ENCODE results near the gene ADM5. TPM values are rescaled to one million over a fixed set of nuclear protein-coding genes. Genes with fewer than 3 reads are reported as not detected.
A peak's percentile ranks its signal among the peaks of the same experiment; 100 is the strongest.

The ADM5 gene
- total RNA-seq, 4 donors from 2014 or later, result 0.83 to 4.1 (median 2.5) TPM

GRCh38 chr19:49679771-49680413, 9.5 kb upstream of the ADM5 start:
- Histone ChIP-seq H3K36me3 (peaks cover 29 to 44% (median 40%) of the 10 kb centered on the region in 4 donors), H3K4me3 (peak overlapping the region in 2 of 4 donors; percentile 35 to 37), H3K27me3 (no peaks in the 10 kb centered on the region), H3K4me1 (peaks cover 39 to 57% (median 50%) of the 10 kb centered on the region in 4 donors), H3K9me3 (no peaks in the 10 kb centered on the region), H3K27ac (replicated peaks in 1 of 4) (peak overlapping the region; percentile 62 to 97 (median 82))
- TF ChIP-seq POLR2A (IDR thresholded peaks at IDR 0.05; ENCODE audit: low read depth) (no peak), POLR2AphosphoS5 (IDR thresholded peaks at IDR 0.05) (no peak), EP300 (IDR thresholded peaks at IDR 0.05) (no peak), CTCF (IDR thresholded peaks at IDR 0.05) (no peak)
- no peak for DNase-seq (ENCODE audit: extremely low spot score)
- intact Hi-C loops (cut with DNase I), result loop anchor here (5.0 kb wide), 2 partner anchors 38 to 88 kb away; partner anchors contain the start of genes PRR12, RRAS and SCAF1
- 51% methylated on average over 10 of the region's 10 CpGs for WGBS

GRCh38 chr19:49680421-49681351, 8.7 kb upstream of the ADM5 start:
- H3K36me3 ChIP-seq, result peaks cover 37 to 52% (median 48%) of the 10 kb centered on the region in 4 donors
- peaks cover 39 to 51% (median 45%) of the 10 kb centered on the region in 4 donors for H3K4me1 ChIP-seq
- TF ChIP-seq POLR2A (IDR thresholded peaks at IDR 0.05; ENCODE audit: low read depth), result no peak
- TF ChIP-seq EP300 (IDR thresholded peaks at IDR 0.05), result no peak
- TF ChIP-seq CTCF (IDR thresholded peaks at IDR 0.05), result peak in 2 of 3 experiments; percentile 99 to 100
- peak in 1 of 2 donors; percentile 81 for TF ChIP-seq POLR2AphosphoS5 (IDR thresholded peaks at IDR 0.05)
- DNase-seq (ENCODE audit: extremely low spot score), result peak; percentile 94
- H3K27ac ChIP-seq (replicated peaks in 1 of 4), result peak overlapping the region; percentile 62 to 96 (median 67)
- H3K4me3 ChIP-seq, result peak overlapping the region; percentile 35 to 48 (median 36)
- H3K9me3 ChIP-seq, result no peaks in the 10 kb centered on the region
- H3K27me3 ChIP-seq, result no peaks in the 10 kb centered on the region
- intact Hi-C loops (cut with DNase I), result no loop called here
- WGBS, result 44% methylated on average over 25 of the region's 40 CpGs

- 91% methylated on average over 19 of the region's 19 CpGs for WGBS
- Histone ChIP-seq H3K4me1 (peaks cover 38 to 45% (median 40%) of the 10 kb centered on the region in 4 donors), H3K9me3 (no peaks in the 10 kb centered on the region), H3K36me3 (peaks cover 48 to 64% (median 59%) of the 10 kb centered on the region in 4 donors), H3K27ac (replicated peaks in 1 of 4) (no peak overlapping the region), H3K27me3 (no peaks in the 10 kb centered on the region), H3K4me3 (no peak overlapping the region)
- TF ChIP-seq EP300 (IDR thresholded peaks at IDR 0.05), result no peak
- TF ChIP-seq POLR2AphosphoS5 (IDR thresholded peaks at IDR 0.05), result no peak
- no peak for TF ChIP-seq POLR2A (IDR thresholded peaks at IDR 0.05; ENCODE audit: low read depth)
- TF ChIP-seq CTCF (IDR thresholded peaks at IDR 0.05), result no peak
- DNase-seq (ENCODE audit: extremely low spot score), result no peak
- intact Hi-C loops (cut with DNase I), result no loop called here
Measured at GRCh38 chr19:49681830-49682229, 7.6 kb upstream of the ADM5 start.

- Histone ChIP-seq H3K4me3 (no peak overlapping the region), H3K27me3 (no peaks in the 10 kb centered on the region), H3K36me3 (peaks cover 52 to 68% (median 63%) of the 10 kb centered on the region in 4 donors), H3K27ac (replicated peaks in 1 of 4) (no peak overlapping the region), H3K4me1 (peaks cover 38 to 45% (median 42%) of the 10 kb centered on the region in 4 donors), H3K9me3 (no peaks in the 10 kb centered on the region)
- 83% methylated on average over 8 of the region's 8 CpGs for WGBS
- intact Hi-C loops (cut with DNase I), result no loop called here
- no peak for DNase-seq (ENCODE audit: extremely low spot score)
- TF ChIP-seq CTCF (IDR thresholded peaks at IDR 0.05), result no peak
Measured at GRCh38 chr19:49682274-49682673, 7.1 kb upstream of the ADM5 start.
